Endothelial cell of umbilical vein (primary cell): Measurements from ENCODE around the gene ZNRF1. TPM values are rescaled to one million over a fixed set of nuclear protein-coding genes. Genes with fewer than 3 reads are reported as not detected.

Experiments
- BruUV-seq: library from RNA; stranded (reverse); fragments of 400-500 nt; replicated peaks from 2 replicates; lab custom pipeline; 2021; lab: Mats Ljungman, UMichigan
- CTCF ChIA-PET: fragments of 300-600, 350-600 bp; sonication (Branson Sonifier 250); formaldehyde crosslinking; loops from one replicate; lab custom pipeline; 2021; ENCODE audit warnings: antibody characterized with exemption, inconsistent platforms; lab: Charles Lee
- POLR2A ChIA-PET: fragments of 300-600, 350-600 bp; sonication (Branson Sonifier 250); formaldehyde crosslinking; loops from one replicate; lab custom pipeline; 2021; ENCODE audit warnings: antibody characterized with exemption, inconsistent platforms; lab: Charles Lee
- DNase-seq: peaks from one replicate; pipeline ENCODE4 v3.0.0-alpha.2; 2011; ENCODE audit warnings: low read depth, low spot score
- FAIRE-seq: peaks from 2 replicates; lab custom pipeline; 2011; peaks lifted over from hg19 to GRCh38; lab: Jason Lieb, UNC
- H2AFZ ChIP-seq: 2 replicates; pipeline ENCODE4 v1.6.0; 2012; ENCODE audit warnings: low read depth, low read length, control low read depth, inconsistent platforms
- H3K27ac ChIP-seq: 2 replicates; pipeline ENCODE4 v1.5.1; 2011; ENCODE audit warnings: low read depth, mild to moderate bottlenecking, control low read depth, low read length, moderate library complexity; ENCODE audit not compliant: insufficient read depth
- H3K27me3 ChIP-seq, 2 experiments: 2 replicates each; pipeline versions ENCODE4 v1.6.0 to v1.6.1; 2011; ENCODE audit warnings: low read length in 2 of 2, mixed read lengths in 1 of 2; ENCODE audit not compliant: control insufficient read depth in 2 of 2, insufficient read depth in 2 of 2
- H3K36me3 ChIP-seq, 2 experiments: 2 replicates in 1 of 2; 3 replicates in 1 of 2; pipeline ENCODE4 v1.5.1; 2011; ENCODE audit warnings: low read length in 2 of 2, mild to moderate bottlenecking in 1 of 2, moderate library complexity in 1 of 2; ENCODE audit not compliant: control insufficient read depth in 2 of 2, insufficient read depth in 2 of 2; ENCODE audit errors: extremely low read depth in 1 of 2
- H3K4me1 ChIP-seq: 3 replicates; pipeline ENCODE4 v1.5.1; 2011; ENCODE audit warnings: mild to moderate bottlenecking, low read length; ENCODE audit not compliant: control insufficient read depth, insufficient read depth; ENCODE audit errors: extremely low read depth
- H3K4me2 ChIP-seq: 2 replicates; pipeline ENCODE4 v1.6.1; 2011; ENCODE audit warnings: low read length, control low read depth, mixed read lengths; ENCODE audit not compliant: insufficient read depth
- H3K4me3 ChIP-seq, 3 experiments: fragments of 200-600 bp in 1 of 3; sonication (generic), shearing (Covaris generic) in 1 of 3; replicated peaks in 1 of 3; 2 replicates each; pipeline ENCODE4 v1.5.1; 2011 to 2016; ENCODE audit warnings: control low read depth in 3 of 3, low read length in 3 of 3, mild to moderate bottlenecking in 2 of 3, inconsistent platforms in 1 of 3, low read depth in 1 of 3, moderate library complexity in 1 of 3; ENCODE audit not compliant: insufficient read depth in 1 of 3
- H3K79me2 ChIP-seq: 2 replicates; pipeline ENCODE4 v1.6.0; 2012; ENCODE audit warnings: low read length, inconsistent platforms; ENCODE audit not compliant: control insufficient read depth, insufficient read depth
- H3K9ac ChIP-seq: replicated peaks from 2 replicates; pipeline ENCODE3; 2011; ENCODE audit warnings: low read length, control low read depth; ENCODE audit not compliant: insufficient read depth; ENCODE audit errors: extremely low read depth
- H3K9me1 ChIP-seq: replicated peaks from 3 replicates; pipeline ENCODE4 v1.6.0; 2011; ENCODE audit warnings: mild to moderate bottlenecking, low read length; ENCODE audit not compliant: control insufficient read depth, insufficient read depth; ENCODE audit errors: extremely low read depth
- H3K9me3 ChIP-seq: replicated peaks from 2 replicates; pipeline ENCODE4 v1.5.1; 2012; ENCODE audit warnings: low read length, inconsistent platforms; ENCODE audit not compliant: control insufficient read depth, insufficient read depth
- H4K20me1 ChIP-seq: replicated peaks from 2 replicates; pipeline ENCODE3; 2011; ENCODE audit warnings: mild to moderate bottlenecking, low read length; ENCODE audit not compliant: control insufficient read depth, insufficient read depth; ENCODE audit errors: extremely low read depth
- CTCF ChIP-seq, 2 donors: IDR thresholded peaks; 1 replicate in 1 of 2; 2 replicates in 1 of 2; pipeline ENCODE4 v1.5.1; 2011; ENCODE audit warnings: low read length in 2 of 2, mild to moderate bottlenecking in 2 of 2, moderate library complexity in 2 of 2, control low read depth in 1 of 2, inconsistent platforms in 1 of 2, low read depth in 1 of 2; ENCODE audit not compliant: insufficient read depth in 1 of 2; ENCODE audit errors: extremely low read depth in 1 of 2
- MAX ChIP-seq: IDR thresholded peaks from 2 replicates; pipeline ENCODE4 v1.6.1; 2011; ENCODE audit not compliant: insufficient read depth, insufficient read length
- POLR2AphosphoS5 ChIP-seq: IDR thresholded peaks from 2 replicates; pipeline ENCODE4 v1.6.1; 2012; ENCODE audit warnings: low read depth, mild to moderate bottlenecking, control low read depth, low read length, moderate library complexity; ENCODE audit not compliant: insufficient read depth
- dilution Hi-C: fragments of 300-500 bp; cut with MboI; formaldehyde crosslinking; loops from one replicate; pipeline ENCODE4 v1.15.0; 2019; ENCODE audit warnings: low sequenced_read_pairs; ENCODE audit not compliant: extremely low pct_ligation_motif_present
- intact Hi-C: fragments of 100-400 bp; cut with micrococcal nuclease; formaldehyde crosslinking; loops from one replicate; pipeline ENCODE4 v1.10.0; 2022
- polyA plus RNA-seq, 4 experiments: library from polyadenylated mRNA; depleted of rRNA in 3 of 4; stranded (reverse) in 3 of 4; unstranded in 1 of 4; fragments of >200 nt; gene quantifications; 2 replicates each; pipeline versions ENCODE4 v1.2.1 to v1.2.3, GENCODE V29; 2011 to 2012; ENCODE audit warnings: missing spikeins in 1 of 4
- total RNA-seq: library from RNA; stranded (reverse); gene quantifications from 2 replicates; pipeline ENCODE4 v1.2.3, GENCODE V29; 2021

ZNRF1 gene
- total and polyA plus RNA-seq, 2 donors (not counting 3 experiments of a cell fraction or from before 2014, with no cell fraction given), result 23.7 to 34.9 TPM

GRCh38 chr16:75108792-75109731 is 110.2 kb downstream of the ZNRF1 start:
- Histone ChIP-seq H3K27me3 (no peaks in the 10 kb centered on the region), H3K4me2 (no peak overlapping the region), H3K9me1 (no peaks in the 10 kb centered on the region), H3K4me3 (no peak overlapping the region), H4K20me1 (no peaks in the 10 kb centered on the region), H3K27ac (no peak overlapping the region), H3K4me1 (peaks cover 19% of the 10 kb centered on the region), H3K9me3 (no peaks in the 10 kb centered on the region), H3K79me2 (no peaks in the 10 kb centered on the region), H3K9ac (no peak overlapping the region), H2AFZ (no peak overlapping the region), H3K36me3 (peaks cover 0 to 3% of the 10 kb centered on the region in 2 experiments)
- BruUV-seq, result no TSS peak
- CTCF ChIA-PET, result interaction anchor here (1.0 to 7.2 kb wide), 6 partner anchors 18 to 124 kb away, joined by 3 to 317 read pairs (median 4); partner anchors contain the start of genes WDR59 and ZNRF1
- FAIRE-seq (peak; percentile 42), DNase-seq (no peak)
- TF ChIP-seq POLR2AphosphoS5, result peak; percentile 48
- TF ChIP-seq MAX, result no peak
- no peak for TF ChIP-seq CTCF (IDR thresholded peaks at IDR 0.05; ENCODE audit: extremely low read depth in 1 of 2, insufficient read depth in 1 of 2, low read depth in 1 of 2, low read length in 2 of 2)
- intact Hi-C loops, result no loop called here
- dilution Hi-C loops, result no loop called here
- POLR2A ChIA-PET, result interaction anchor here (0.9 kb wide), 1 partner anchor 111 kb away, joined by 3 read pairs; the partner anchor contains the start of gene ZNRF1
